B cell (primary cell): ENCODE measurements around the gene SMARCA4.

Experiments
- CTCF ChIP-seq: fragments of 200-600 bp; IDR thresholded peaks from one replicate; pipeline ENCODE4 v1.8.0; 2022; ENCODE audit warnings: antibody characterized with exemption, mild to moderate bottlenecking
- EZH2 ChIP-seq: IDR thresholded peaks from 2 replicates; pipeline ENCODE4 v1.6.1; 2012; ENCODE audit warnings: borderline replicate concordance, low read depth, mild to moderate bottlenecking, moderate library complexity, low read length; ENCODE audit not compliant: insufficient read depth, poor library complexity, severe bottlenecking

DNA sequence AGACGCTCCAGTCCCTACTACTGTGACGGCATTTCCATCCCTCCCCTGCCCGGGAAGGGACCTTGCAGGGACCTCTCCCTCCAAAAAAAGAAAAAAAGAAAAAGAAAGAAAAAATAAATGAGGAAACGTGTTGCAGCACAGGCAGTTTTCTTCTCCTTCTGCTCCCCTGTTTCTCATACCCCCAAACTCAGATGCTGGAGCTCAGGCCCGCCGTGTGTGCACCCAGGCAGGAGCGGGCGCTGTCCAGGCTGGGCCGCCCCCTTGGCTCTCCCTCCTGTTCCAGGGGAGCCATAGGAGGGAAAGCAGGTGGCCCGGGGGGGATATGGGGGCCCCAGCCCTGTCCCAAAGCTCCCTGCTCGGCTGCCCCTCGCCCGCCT, 38.2 kb upstream of the SMARCA4 start:
- no peak for TF ChIP-seq EZH2
- no peak for TF ChIP-seq CTCF
